GM12878 (cell line): ENCODE results near the gene LMAN1L. TPM values are rescaled to one million over a fixed set of nuclear protein-coding genes. Genes with fewer than 3 reads are reported as not detected.
A peak's percentile ranks its signal among the peaks of the same experiment; 100 is the strongest.

Experiments used
- ATAC-seq: fragments of 200-7000 bp; cut with Tn5 transposase; 3 replicates; pipeline ENCODE4 v1.9.1; 2020; ENCODE audit warnings: mild to moderate bottlenecking, moderate library complexity
- BruUV-seq: library from RNA; stranded (reverse); fragments of 400-500 nt; replicated peaks from 2 replicates; lab custom pipeline; 2021; lab: Mats Ljungman, UMichigan
- CTCF ChIA-PET: fragments of 300-600 bp; sonication (Branson Sonifier 250); formaldehyde crosslinking; extraction: SDS; loops from one replicate; lab custom pipeline; 2021; ENCODE audit warnings: inconsistent platforms; lab: Yijun Ruan, JAX
- POLR2A ChIA-PET: fragments of 350-600 bp; formaldehyde crosslinking; extraction: SDS; loops from one replicate; lab custom pipeline; 2021; ENCODE audit warnings: inconsistent platforms; lab: Charles Lee
- RAD21 ChIA-PET: fragments of 300-600 bp; sonication (Branson Sonifier 250); formaldehyde crosslinking; loops from one replicate; lab custom pipeline; 2023; ENCODE audit warnings: antibody characterized with exemption; ENCODE audit not compliant: unreplicated experiment; lab: Charles Lee
- SMC1A ChIA-PET: fragments of 300-600 bp; sonication (Branson Sonifier 250); formaldehyde crosslinking; loops from one replicate; lab custom pipeline; 2023; ENCODE audit not compliant: unreplicated experiment, uncharacterized antibody; lab: Charles Lee
- DNase-seq: peaks from one replicate; pipeline ENCODE4 v3.0.0-alpha.2; 2011; ENCODE audit warnings: low read depth, low spot score
- FAIRE-seq: peaks from 3 replicates; lab custom pipeline; 2011; peaks lifted over from hg19 to GRCh38; lab: Jason Lieb, UNC
- H2AFZ ChIP-seq: 2 replicates; pipeline ENCODE4 v1.6.0; 2011; ENCODE audit warnings: low read depth, low read length, control low read depth; ENCODE audit not compliant: control insufficient read depth
- H3K27ac ChIP-seq: 2 replicates; pipeline ENCODE4 v1.5.1; 2011; ENCODE audit warnings: control low read depth; ENCODE audit not compliant: control insufficient read depth, insufficient read depth
- H3K27me3 ChIP-seq, 2 experiments: replicated peaks in 1 of 2; 2 replicates each; pipeline versions ENCODE4 v1.6.0 to v1.6.1; 2011; ENCODE audit warnings: low read length in 1 of 2; ENCODE audit not compliant: control insufficient read depth in 2 of 2, insufficient read depth in 2 of 2
- H3K36me3 ChIP-seq, 2 experiments: 2 replicates each; pipeline ENCODE4 v1.5.1; 2011; ENCODE audit warnings: low read length in 1 of 2; ENCODE audit not compliant: control insufficient read depth in 2 of 2, insufficient read depth in 2 of 2
- H3K4me1 ChIP-seq: 2 replicates; pipeline ENCODE4 v1.6.1; 2011; ENCODE audit warnings: mild to moderate bottlenecking, low read length, moderate library complexity, mixed read lengths; ENCODE audit not compliant: control insufficient read depth, insufficient read depth
- H3K4me2 ChIP-seq: 2 replicates; pipeline ENCODE4 v1.6.0; 2011; ENCODE audit warnings: control low read depth; ENCODE audit not compliant: control insufficient read depth, insufficient read depth
- H3K4me3 ChIP-seq: fragments of 200-600 bp; sonication (generic); 2 replicates; pipeline ENCODE4 v1.5.1; 2016
- H3K79me2 ChIP-seq: 2 replicates; pipeline ENCODE4 v1.6.0; 2011; ENCODE audit warnings: low read length; ENCODE audit not compliant: control insufficient read depth, insufficient read depth
- H3K9ac ChIP-seq: 2 replicates; pipeline ENCODE4 v1.8.0; 2011; ENCODE audit warnings: low read length, control low read depth, mixed read lengths; ENCODE audit not compliant: control insufficient read depth, insufficient read depth
- H3K9me3 ChIP-seq: replicated peaks from 3 replicates; pipeline ENCODE4 v1.5.1; 2011; ENCODE audit warnings: mild to moderate bottlenecking, low read length; ENCODE audit not compliant: control insufficient read depth, insufficient read depth
- H4K20me1 ChIP-seq: 2 replicates; pipeline ENCODE4 v1.6.0; 2011; ENCODE audit not compliant: control insufficient read depth, insufficient read depth
- BACH1 ChIP-seq: fragments of 450-650 bp; IDR thresholded peaks from 2 replicates; pipeline ENCODE4 v1.6.1; 2017; ENCODE audit warnings: mild to moderate bottlenecking, borderline replicate concordance
- CBX3 ChIP-seq: fragments of 200-600 bp; sonication (generic); IDR thresholded peaks from 2 replicates; pipeline ENCODE4 v1.6.1; 2016; ENCODE audit warnings: low read depth, borderline replicate concordance
- MXI1 ChIP-seq: fragments of 150-350 bp; IDR thresholded peaks from 2 replicates; pipeline ENCODE4 v1.6.1; 2011; ENCODE audit warnings: low read depth, mild to moderate bottlenecking, inconsistent platforms, low read length, improper control_type of control experiment
- MYC ChIP-seq: IDR thresholded peaks from 2 replicates; pipeline ENCODE4 v1.6.1; 2011; ENCODE audit warnings: mild to moderate bottlenecking, low read length, moderate library complexity, inconsistent platforms; ENCODE audit not compliant: insufficient read depth, insufficient replicate concordance, insufficient read length, severe bottlenecking
- SMARCA5 ChIP-seq: fragments of 450-650 bp; IDR thresholded peaks from 2 replicates; pipeline ENCODE4 v1.6.1; 2017; ENCODE audit warnings: mild to moderate bottlenecking
- WGBS: methylation state at CpG from one replicate; pipeline ENCODE4 v1.1.6; 2016; ENCODE audit warnings: low lambda C conversion rate; ENCODE audit not compliant: insufficient replicate concordance, insufficient coverage; ENCODE audit errors: missing lambda C conversion rate; 5-methylcytosine and 5-hydroxymethylcytosine counted together
- in situ Hi-C: fragments of 300-500 bp; cut with MboI; formaldehyde crosslinking; loops from 9 replicates; pipeline ENCODE4 v1.14.3; 2018; ENCODE audit warnings: mixed read lengths
- intact Hi-C: fragments of 100-400 bp; cut with micrococcal nuclease; formaldehyde crosslinking; loops from one replicate; pipeline ENCODE4 v1.14.2; 2022; ENCODE audit not compliant: unreplicated experiment
- polyA plus RNA-seq, 11 experiments: library from polyadenylated mRNA; depleted of rRNA in 4 of 11; unstranded in 6 of 11; stranded (reverse) in 5 of 11; fragments of >200 nt; fragmentation: Nextera tagmentation in 4 of 11; fragmentation: Illumina TruSeq in 1 of 11; extraction: Ambion mirVana in 4 of 11; extraction: Trizol in 1 of 11; gene quantifications; 1 replicate in 1 of 11; 2 replicates in 10 of 11; pipeline versions ENCODE4 v1.2.1 to v1.2.3, GENCODE V29; 2011 to 2016; ENCODE audit warnings: inconsistent platforms in 2 of 11, missing spikeins in 2 of 11, low read depth in 1 of 11
- total RNA-seq, 4 experiments: library from RNA; depleted of rRNA in 3 of 4; stranded (reverse); fragments of >200 nt in 3 of 4; fragmentation: Illumina TruSeq in 1 of 4; extraction: Trizol in 1 of 4; gene quantifications; 2 replicates each; pipeline versions ENCODE4 v1.2.1 to v1.2.3, GENCODE V29; 2013 to 2021

LMAN1L gene
- total and polyA plus RNA-seq, 10 of the 15 experiments (the other 5 are each of a cell fraction or from before 2014, with no cell fraction given), result not detected

DNA sequence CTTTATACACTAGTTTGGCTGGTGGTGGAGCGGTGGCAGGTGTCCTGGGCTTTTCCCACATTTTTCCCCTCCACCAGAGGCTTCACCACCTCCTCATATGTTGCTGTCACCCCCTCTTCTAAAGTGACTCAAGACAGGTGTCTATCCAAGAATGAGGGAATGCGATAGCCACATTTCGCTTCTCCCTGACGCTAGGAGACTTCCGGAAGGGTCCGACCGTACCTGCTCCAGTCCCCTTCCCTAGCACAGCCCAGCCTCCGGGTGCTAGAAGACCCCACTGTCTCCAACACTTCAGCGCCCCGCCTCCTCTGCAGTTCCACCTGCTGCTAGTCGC lies 60.0 kb downstream of the LMAN1L start:
- FAIRE-seq, result no peak
- ChIA-PET CTCF (interaction anchor here (1.7 to 11.2 kb wide), 2 partner anchors 11 to 27 kb away, joined by 11 to 129 read pairs; no protein-coding TSS in a partner anchor), POLR2A (interaction anchor here (0.6 to 2.4 kb wide), 9 partner anchors 10 to 85 kb away, joined by 3 to 6 read pairs (median 4); no protein-coding TSS in a partner anchor), RAD21 (interaction anchor here (0.8 to 3.7 kb wide), 4 partner anchors 11 to 101 kb away, joined by 3 to 29 read pairs (median 8); no protein-coding TSS in a partner anchor), SMC1A (interaction anchor here (1.2 to 6.5 kb wide), 3 partner anchors 11 to 95 kb away, joined by 3 to 65 read pairs (median 52); no protein-coding TSS in a partner anchor)
- in situ Hi-C loops, result no loop called here
- Histone ChIP-seq H3K9me3 (peaks cover 7% of the 10 kb centered on the region), H3K4me2 (peak overlapping the region; percentile 79), H3K27ac (peak overlapping the region; percentile 94), H4K20me1 (no peaks in the 10 kb centered on the region), H3K79me2 (peaks cover 50% of the 10 kb centered on the region), H3K4me1 (peaks cover 34% of the 10 kb centered on the region), H3K9ac (peak overlapping the region; percentile 70), H3K36me3 (peaks cover under 1 to 9% of the 10 kb centered on the region in 2 experiments; a peak in 1 of 4 replicates), H2AFZ (peak overlapping the region; percentile 83), H3K27me3 (no peaks in the 10 kb centered on the region), H3K4me3 (peak overlapping the region; percentile 93)
- intact Hi-C loops, result no loop called here
- no TSS peak for BruUV-seq
- TF ChIP-seq SMARCA5, result no peak
- peak; percentile 47 for TF ChIP-seq MYC
- TF ChIP-seq BACH1, result 0 out of 2 replicates have a peak, but pooled peaks have one; percentile 12
- 0 out of 2 replicates have a peak, but pooled peaks have one; percentile 33 for TF ChIP-seq MXI1
- no peak for TF ChIP-seq CBX3
- 2% methylated on average over 11 of the region's 11 CpGs for WGBS
- ATAC-seq, result no peak
- DNase-seq, result no peak
